ENCODE measurements around the gene LASP1.
A peak's percentile ranks its signal among the peaks of the same experiment; 100 is the strongest.

The LASP1 gene

GRCh38 chr17:38870259-38871165 lies 654 bp downstream of the LASP1 start:
- Histone ChIP-seq H3K4me1 (peaks cover 59% of the 10 kb centered on the region), H3K4me2 (peak overlapping the region; percentile 97)
- no peak for TF ChIP-seq Cebpa-rat (IDR thresholded peaks at IDR 0.05)

GRCh38 chr17:38871247-38872015 lies 1.6 kb downstream of the LASP1 start:
- Histone ChIP-seq H3K9me3 (no peaks in the 10 kb centered on the region), H3K4me3 (peak overlapping the region; percentile 98), H3K9ac (peak overlapping the region; percentile 91), H3K36me3 (0 out of 2 replicates have a peak, but pooled peaks cover 5% of the 10 kb centered on the region), H3K4me2 (peak overlapping the region; percentile 97), H4K20me1 (peaks cover 53% of the 10 kb centered on the region), H3K27me3 (no peaks in the 10 kb centered on the region), H3K27ac (peak overlapping the region; percentile 89), H3K4me1 (peaks cover 69% of the 10 kb centered on the region)
- no peak for TF ChIP-seq Cebpa-rat (IDR thresholded peaks at IDR 0.05)

More at GRCh38 chr17:38870259-38871165, 654 bp downstream of the LASP1 start:
- Histone ChIP-seq H3K27me3 (no peaks in the 10 kb centered on the region), H3K4me3 (peak overlapping the region; percentile 98), H3K9me3 (no peaks in the 10 kb centered on the region), H3K36me3 (0 out of 2 replicates have a peak, but pooled peaks cover 5% of the 10 kb centered on the region), H3K27ac (peak overlapping the region; percentile 89), H3K9ac (peak overlapping the region; percentile 91), H4K20me1 (peaks cover 43% of the 10 kb centered on the region)

DNA sequence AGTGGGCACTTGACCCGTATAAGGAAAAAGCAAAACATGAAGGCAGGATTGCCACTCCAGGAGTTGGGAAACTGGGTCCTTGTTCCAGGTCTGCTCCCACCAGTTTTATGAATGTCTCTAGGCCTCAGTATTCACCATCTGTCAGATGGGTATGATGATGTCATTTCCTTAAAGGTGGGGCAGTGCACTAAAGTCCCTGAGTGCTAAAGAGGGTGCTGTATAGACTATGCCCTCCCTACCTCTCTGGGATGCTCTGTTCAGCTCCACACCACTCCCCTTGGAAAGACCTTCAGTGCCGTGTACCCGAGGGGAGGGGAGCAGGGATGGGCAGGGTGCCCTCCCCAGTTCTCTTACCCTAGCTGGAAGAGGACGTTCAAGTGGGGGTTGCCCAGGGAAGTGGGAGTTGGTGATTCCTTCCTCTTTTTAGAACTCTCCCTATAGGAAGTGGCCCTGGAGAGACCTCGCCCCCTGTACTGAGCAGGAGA lies 2.2 kb downstream of the LASP1 start:
- TF ChIP-seq Cebpa-rat (IDR thresholded peaks at IDR 0.05), result no peak
- peak overlapping the region; percentile 97 for H3K4me2 ChIP-seq
- H3K4me1 ChIP-seq, result peaks cover 75% of the 10 kb centered on the region
- peaks cover 59% of the 10 kb centered on the region for H4K20me1 ChIP-seq
- no peaks in the 10 kb centered on the region for H3K9me3 ChIP-seq
- H3K27ac ChIP-seq, result peak overlapping the region; percentile 89; the same call in 1 of the 2 replicates
- H3K9ac ChIP-seq, result peak overlapping the region; percentile 91
- no peaks in the 10 kb centered on the region for H3K27me3 ChIP-seq
- H3K36me3 ChIP-seq, result 0 out of 2 replicates have a peak, but pooled peaks cover 5% of the 10 kb centered on the region
- H3K4me3 ChIP-seq, result peak overlapping the region; percentile 98

DNA sequence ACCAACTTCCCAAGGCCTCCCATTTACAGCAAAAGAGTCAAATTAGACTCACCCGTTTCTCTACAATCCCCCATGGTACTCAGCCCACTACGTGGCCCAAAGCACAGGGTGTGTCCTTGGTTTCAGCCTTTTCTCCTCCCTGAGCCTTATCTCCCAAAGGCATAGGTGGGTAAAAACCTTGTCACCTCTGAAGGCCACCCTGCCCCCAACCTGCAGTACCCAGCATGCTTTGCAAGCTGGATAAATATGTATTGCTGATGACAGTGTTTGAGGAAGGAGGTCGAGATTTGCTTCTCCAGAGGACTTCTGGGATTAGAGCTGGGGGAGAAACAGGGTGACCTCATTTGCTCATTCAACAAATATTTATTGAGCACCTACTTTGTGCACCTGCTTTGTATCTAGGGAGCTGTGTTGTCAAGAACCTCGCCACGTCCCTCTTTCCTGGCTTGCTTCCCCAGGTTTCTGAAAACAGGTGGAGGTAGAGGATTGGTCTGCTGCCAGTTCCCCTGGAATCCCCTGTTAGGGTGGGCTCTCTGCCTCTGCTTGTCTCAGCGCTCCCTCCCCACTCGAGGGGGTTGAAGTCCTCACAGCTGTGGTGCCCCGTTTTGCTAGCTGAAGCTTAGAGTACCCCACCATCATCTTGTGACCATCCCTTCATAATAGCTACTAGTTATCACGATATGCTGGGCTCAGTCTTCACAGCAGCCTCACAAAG lies 3.0 kb downstream of the LASP1 start:
- H3K9me3 ChIP-seq, result no peaks in the 10 kb centered on the region
- peak overlapping the region; percentile 97 for H3K4me2 ChIP-seq
- peak overlapping the region; percentile 89; the same call in 1 of the 2 replicates for H3K27ac ChIP-seq
- TF ChIP-seq Cebpa-rat (IDR thresholded peaks at IDR 0.05), result no peak
- H3K9ac ChIP-seq, result 0 out of 2 replicates have a peak overlapping the region, but pooled peaks have one; percentile 45
- H3K27me3 ChIP-seq, result no peaks in the 10 kb centered on the region
- H3K4me3 ChIP-seq, result no peak overlapping the region
- H4K20me1 ChIP-seq, result peaks cover 67% of the 10 kb centered on the region
- peaks cover 79% of the 10 kb centered on the region for H3K4me1 ChIP-seq
- H3K36me3 ChIP-seq, result peaks cover 6% of the 10 kb centered on the region

DNA sequence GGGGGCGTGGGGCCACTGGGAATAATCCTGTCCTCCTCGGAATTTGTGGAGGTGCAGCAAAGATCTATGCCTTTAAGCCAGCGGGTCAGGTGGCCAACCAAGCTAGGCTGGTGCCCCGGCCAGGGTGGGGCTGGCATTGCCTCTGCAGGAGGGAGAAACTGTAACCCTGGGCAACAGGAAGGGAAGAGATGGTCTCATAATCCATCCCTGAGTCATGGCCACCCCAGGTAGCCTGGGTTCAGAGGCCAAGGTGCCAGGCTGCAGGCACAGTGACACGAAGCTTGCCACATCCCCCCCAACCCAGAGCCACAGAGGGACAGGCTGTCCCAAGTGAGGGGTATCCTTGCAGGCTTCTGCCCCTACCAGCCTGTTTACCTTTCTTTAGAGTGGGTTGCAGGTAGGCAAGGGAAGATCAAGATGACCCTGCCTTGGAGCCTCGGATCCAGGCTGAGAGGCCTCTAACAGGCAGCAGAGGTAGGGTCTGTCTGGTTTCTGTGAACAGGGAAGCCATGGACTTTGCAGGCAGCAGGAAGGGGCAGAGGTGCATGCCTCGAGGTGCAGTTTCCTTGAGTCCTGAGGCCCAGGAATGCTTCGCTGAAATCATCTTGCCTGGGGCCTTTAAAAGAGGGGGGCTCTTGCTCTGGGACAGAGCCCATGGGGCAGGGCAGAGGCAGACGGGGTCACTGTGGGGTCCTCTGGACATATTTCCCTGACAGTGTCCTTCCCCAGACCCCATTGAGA lies 4.0 kb downstream of the LASP1 start:
- peaks cover 14% of the 10 kb centered on the region for H3K36me3 ChIP-seq
- no peak overlapping the region for H3K4me3 ChIP-seq
- peaks cover 79% of the 10 kb centered on the region for H3K4me1 ChIP-seq
- peak overlapping the region; percentile 11 for H3K9ac ChIP-seq
- no peaks in the 10 kb centered on the region for H3K9me3 ChIP-seq
- H4K20me1 ChIP-seq, result peaks cover 76% of the 10 kb centered on the region
- H3K27me3 ChIP-seq, result no peaks in the 10 kb centered on the region
- TF ChIP-seq Cebpa-rat (IDR thresholded peaks at IDR 0.05), result no peak
- H3K4me2 ChIP-seq, result peak overlapping the region; percentile 97
- H3K27ac ChIP-seq, result peak overlapping the region; percentile 62

- no peaks in the 10 kb centered on the region for H3K27me3 ChIP-seq
- peak overlapping the region; percentile 50; the same call in 1 of the 2 replicates for H3K9ac ChIP-seq
- peak overlapping the region; percentile 97 for H3K4me2 ChIP-seq
- TF ChIP-seq Cebpa-rat (IDR thresholded peaks at IDR 0.05), result no peak
- no peak overlapping the region for H3K4me3 ChIP-seq
- no peaks in the 10 kb centered on the region for H3K9me3 ChIP-seq
- H3K4me1 ChIP-seq, result peaks cover 88% of the 10 kb centered on the region
- H3K36me3 ChIP-seq, result peaks cover 19% of the 10 kb centered on the region
- peak overlapping the region; percentile 62 for H3K27ac ChIP-seq
- H4K20me1 ChIP-seq, result peaks cover 84% of the 10 kb centered on the region
Observed at GRCh38 chr17:38874505-38875400, 4.9 kb downstream of the LASP1 start.

GRCh38 chr17:38875477-38876075 lies 5.7 kb downstream of the LASP1 start:
- Histone ChIP-seq H3K9ac (0 out of 2 replicates have a peak overlapping the region, but pooled peaks have one; percentile 50), H3K27ac (peak overlapping the region; percentile 62), H3K9me3 (no peaks in the 10 kb centered on the region), H4K20me1 (peaks cover 84% of the 10 kb centered on the region), H3K4me2 (peak overlapping the region; percentile 97), H3K27me3 (no peaks in the 10 kb centered on the region), H3K4me3 (no peak overlapping the region), H3K4me1 (peaks cover 96% of the 10 kb centered on the region), H3K36me3 (peaks cover 23% of the 10 kb centered on the region)
- TF ChIP-seq Cebpa-rat (IDR thresholded peaks at IDR 0.05), result no peak

All from BLaER1 (cell line).